Activated CD8-positive, alpha-beta T cell treated with anti-CD3 and anti-CD28 coated beads for 36 hours (primary cell): ENCODE results near the gene SPACA4. TPM values are rescaled to one million over a fixed set of nuclear protein-coding genes. Genes with fewer than 3 reads are reported as not detected.

Source experiments
- ATAC-seq: fragments of 200-7000 bp; cut with Tn5 transposase; one replicate; pipeline ENCODE4 v1.10.0; 2021; ENCODE audit warnings: mild to moderate bottlenecking, moderate library complexity
- CTCF ChIA-PET: fragments of 350-600 bp; sonication (Branson Sonifier 250); formaldehyde crosslinking; loops from one replicate; lab custom pipeline; 2021; ENCODE audit warnings: antibody characterized with exemption; lab: Charles Lee
- POLR2A ChIA-PET: fragments of 350-600 bp; sonication (Branson Sonifier 250); formaldehyde crosslinking; loops from one replicate; lab custom pipeline; 2021; ENCODE audit warnings: antibody characterized with exemption; lab: Charles Lee
- DNase-seq: peaks from one replicate; pipeline ENCODE4 v3.0.0-alpha.2; 2020
- H3K27ac Mint-ChIP-seq: one replicate; pipeline ENCODE4 v1.8.0; 2021; ENCODE audit warnings: mild to moderate bottlenecking, mixed read lengths
- H3K27me3 Mint-ChIP-seq: one replicate; pipeline ENCODE4 v1.8.0; 2021; ENCODE audit warnings: mixed read lengths
- H3K36me3 Mint-ChIP-seq: one replicate; pipeline ENCODE4 v1.8.0; 2021; ENCODE audit warnings: low read depth, mixed read lengths
- H3K4me1 Mint-ChIP-seq: one replicate; pipeline ENCODE4 v1.8.0; 2021; ENCODE audit warnings: low read depth, mixed read lengths
- H3K4me3 Mint-ChIP-seq: one replicate; pipeline ENCODE4 v1.8.0; 2021; ENCODE audit warnings: mild to moderate bottlenecking, moderate library complexity, mixed read lengths
- H3K9me3 Mint-ChIP-seq: one replicate; pipeline ENCODE4 v1.8.0; 2021; ENCODE audit warnings: mixed read lengths
- CTCF ChIP-seq: fragments of 200-600 bp; IDR thresholded peaks from one replicate; pipeline ENCODE4 v1.8.0; 2022; ENCODE audit warnings: antibody characterized with exemption, mild to moderate bottlenecking
- intact Hi-C: fragments of 100-400 bp; cut with micrococcal nuclease; formaldehyde crosslinking; loops from one replicate; pipeline ENCODE4 v1.10.0; 2022
- total RNA-seq, 2 experiments: library from RNA; stranded (reverse); gene quantifications; one replicate each; pipeline ENCODE4 v1.2.3, GENCODE V29; 2021

The SPACA4 gene
- total RNA-seq, 2 experiments from 2014 or later: not detected

- H3K4me1 Mint-ChIP-seq: peaks cover 13% of the 10 kb centered on the region
- ChIA-PET POLR2A (interaction anchor here (0.7 to 10.8 kb wide), 11 partner anchors 8 to 280 kb away, joined by 3 to 154 read pairs (median 3); partner anchors contain the start of gene DBP), CTCF (interaction anchor here (0.8 kb wide), 1 partner anchor 106 kb away, joined by 3 read pairs; no protein-coding TSS in a partner anchor)
- no peaks in the 10 kb centered on the region for H3K27me3 Mint-ChIP-seq
- H3K9me3 Mint-ChIP-seq: no peaks in the 10 kb centered on the region
- no peak overlapping the region for H3K4me3 Mint-ChIP-seq
- peaks cover 40% of the 10 kb centered on the region for H3K36me3 Mint-ChIP-seq
- TF ChIP-seq CTCF: no peak
- ATAC-seq (peak; percentile 3), DNase-seq (no peak)
- intact Hi-C loops: no loop called here
- peak overlapping the region; percentile 3 for H3K27ac Mint-ChIP-seq
These were observed 7.4 kb downstream of the SPACA4 start for GRCh38 chr19:48613852-48614435.

- H3K27me3 Mint-ChIP-seq: no peaks in the 10 kb centered on the region
- H3K4me1 Mint-ChIP-seq: peaks cover 13% of the 10 kb centered on the region
- H3K27ac Mint-ChIP-seq: peak within 1 kb of the TSS; percentile 27
- no peaks in the 10 kb centered on the region for H3K9me3 Mint-ChIP-seq
- intact Hi-C loops: no loop called here
- DNase-seq: peak; percentile 37
- H3K4me3 Mint-ChIP-seq: peak within 1 kb of the TSS; percentile 93
- ATAC-seq: no peak
- CTCF ChIA-PET: interaction anchor here (0.8 kb wide), 1 partner anchor 107 kb away, joined by 3 read pairs; no protein-coding TSS in a partner anchor
- TF ChIP-seq CTCF: no peak
- peaks cover 43% of the 10 kb centered on the region for H3K36me3 Mint-ChIP-seq
- POLR2A ChIA-PET: interaction anchor here (0.6 to 10.8 kb wide), 11 partner anchors 9 to 908 kb away, joined by 3 to 154 read pairs (median 3); partner anchors contain the start of gene DBP
These were observed 8.1 kb downstream of the SPACA4 start, which contains the start of gene FAM83E for GRCh38 chr19:48614436-48615230. Gene FAM83E, minus strand, starts transcription at chr19:48615076. Its CDS starts 1,704 bp downstream, at chr19:48613372.

- Mint-ChIP-seq H3K27ac (peak overlapping the region; percentile 27), H3K4me3 (peak overlapping the region; percentile 93), H3K4me1 (peaks cover 20% of the 10 kb centered on the region), H3K36me3 (peaks cover 49% of the 10 kb centered on the region), H3K9me3 (no peaks in the 10 kb centered on the region), H3K27me3 (no peaks in the 10 kb centered on the region)
- POLR2A ChIA-PET: interaction anchor here (0.6 to 10.8 kb wide), 14 partner anchors 8 to 909 kb away, joined by 3 to 154 read pairs (median 4); partner anchors contain the start of genes DBP and SPACA4
- intact Hi-C loops: no loop called here
- CTCF ChIA-PET: no interaction called here
- no peak for TF ChIP-seq CTCF
- ATAC-seq (no peak), DNase-seq (no peak)
These were observed 8.9 kb downstream of the SPACA4 start for GRCh38 chr19:48615231-48616040.

- ATAC-seq (no peak), DNase-seq (no peak)
- peak overlapping the region; percentile 93 for H3K4me3 Mint-ChIP-seq
- ChIA-PET CTCF (interaction anchor here (0.8 to 3.6 kb wide), 3 partner anchors 8 to 126 kb away, joined by 3 to 14 read pairs (median 5); partner anchors contain the start of gene CA11), POLR2A (interaction anchor here (0.6 to 10.8 kb wide), 18 partner anchors 8 to 1189 kb away, joined by 3 to 154 read pairs (median 4); partner anchors contain the start of genes CA11, DBP and SPACA4)
- intact Hi-C loops: no loop called here
- no peaks in the 10 kb centered on the region for H3K9me3 Mint-ChIP-seq
- peaks cover 20% of the 10 kb centered on the region for H3K4me1 Mint-ChIP-seq
- H3K27ac Mint-ChIP-seq: peak overlapping the region; percentile 100
- H3K36me3 Mint-ChIP-seq: peaks cover 49% of the 10 kb centered on the region
- no peaks in the 10 kb centered on the region for H3K27me3 Mint-ChIP-seq
- TF ChIP-seq CTCF: no peak
These were observed 9.5 kb downstream of the SPACA4 start for GRCh38 chr19:48616041-48616436.
